ENCODE data around the gene COBL.

The COBL gene

DNA sequence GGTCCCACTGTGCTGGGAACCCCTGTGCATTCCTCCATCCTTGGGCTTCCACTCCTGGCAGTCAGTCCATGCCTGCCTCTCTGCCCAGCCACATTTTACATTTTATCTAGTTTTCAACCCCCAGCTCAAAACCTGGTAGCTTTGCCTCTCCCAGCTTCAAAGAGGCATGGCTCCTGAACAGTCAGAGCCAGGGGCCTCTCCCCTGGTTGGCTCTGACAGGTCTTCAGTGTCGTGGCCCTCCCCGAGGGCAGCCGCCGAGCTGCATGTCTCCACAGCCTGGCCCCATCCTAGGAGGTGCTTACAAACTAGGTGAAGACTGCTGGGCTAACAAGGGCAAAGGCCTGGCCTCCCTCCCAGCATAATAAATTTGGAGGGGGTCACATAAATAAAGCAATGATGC is 14.8 kb downstream of the COBL start:
- DNase-seq: no peak

DNA sequence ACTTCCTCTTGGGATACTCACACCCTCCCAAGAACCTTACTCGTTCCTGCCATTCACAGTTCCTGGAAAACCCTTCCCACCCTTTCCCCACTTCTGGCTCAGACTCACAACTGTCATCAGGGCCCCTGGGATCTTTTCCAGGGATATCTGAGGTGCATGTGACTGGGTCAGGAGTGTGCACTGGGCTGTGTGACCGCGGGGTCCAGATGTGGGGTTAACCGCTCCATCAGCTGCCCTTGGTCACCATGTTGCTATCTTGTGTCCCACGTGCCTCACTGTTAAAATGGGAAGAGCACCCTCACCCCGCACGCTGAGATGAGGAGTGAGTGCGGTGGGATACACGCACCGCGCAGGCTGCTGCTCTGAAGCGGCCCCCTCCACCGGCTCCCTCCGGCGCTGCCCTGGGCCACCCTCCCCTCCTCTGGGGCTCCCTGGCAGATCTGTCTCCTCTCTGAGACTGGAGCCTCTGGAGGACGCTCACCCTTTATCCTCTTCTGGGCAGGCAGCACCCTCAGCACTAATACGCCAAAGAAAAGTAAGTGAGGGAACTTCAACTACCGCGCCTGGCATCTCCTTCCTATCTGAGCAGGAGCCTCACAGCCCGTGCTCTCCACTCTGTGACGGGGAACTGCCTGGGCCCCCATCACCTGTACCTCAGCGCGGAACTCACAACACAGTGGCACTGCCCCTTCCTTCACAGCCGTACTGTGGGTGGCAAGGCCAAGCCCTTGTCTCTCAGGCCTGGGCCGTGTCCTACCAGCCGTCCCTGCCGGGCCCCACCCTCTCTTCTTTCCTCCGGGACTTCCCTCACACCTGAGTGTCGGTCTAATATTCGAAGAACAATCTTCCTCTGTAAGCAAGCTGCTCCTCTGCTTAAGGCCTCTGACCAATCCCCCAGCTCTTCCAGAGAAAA is 15.6 kb downstream of the COBL start:
- no peak for DNase-seq

DNA sequence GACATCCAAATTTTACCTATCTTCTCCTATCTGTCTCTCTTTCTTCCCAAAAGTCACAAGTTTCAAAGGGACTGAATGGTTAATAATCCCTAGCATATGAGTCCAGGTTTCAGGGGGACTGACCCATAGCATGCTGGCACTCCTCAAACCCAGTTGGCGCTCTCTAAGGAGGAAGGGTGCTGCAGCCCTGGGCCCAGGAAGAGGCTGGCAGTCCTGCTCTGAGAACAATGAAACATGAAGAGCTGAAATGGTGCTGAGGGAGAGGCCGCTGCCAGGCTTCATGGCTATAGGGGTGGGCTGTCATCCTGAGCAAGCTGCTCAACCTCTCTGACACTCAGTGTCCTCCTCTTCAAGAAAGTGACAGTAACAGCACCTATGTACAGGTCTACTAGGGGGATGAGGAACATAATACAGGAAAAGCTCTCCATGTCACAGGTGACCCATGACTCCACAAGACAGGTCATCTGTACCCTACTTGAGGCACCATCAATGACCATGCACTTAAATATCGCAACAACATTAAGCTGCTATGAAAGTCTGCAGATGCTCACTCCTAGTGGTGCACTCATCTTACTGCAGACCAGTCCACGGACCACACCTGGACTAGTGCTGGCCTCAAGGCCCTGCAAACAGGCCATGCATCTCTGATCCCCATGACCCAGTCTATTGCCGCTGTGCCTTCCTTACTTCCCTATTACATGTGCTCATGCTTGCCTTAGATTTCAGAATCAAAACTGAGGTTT is 17.0 kb downstream of the COBL start:
- DNase-seq: no peak

DNA sequence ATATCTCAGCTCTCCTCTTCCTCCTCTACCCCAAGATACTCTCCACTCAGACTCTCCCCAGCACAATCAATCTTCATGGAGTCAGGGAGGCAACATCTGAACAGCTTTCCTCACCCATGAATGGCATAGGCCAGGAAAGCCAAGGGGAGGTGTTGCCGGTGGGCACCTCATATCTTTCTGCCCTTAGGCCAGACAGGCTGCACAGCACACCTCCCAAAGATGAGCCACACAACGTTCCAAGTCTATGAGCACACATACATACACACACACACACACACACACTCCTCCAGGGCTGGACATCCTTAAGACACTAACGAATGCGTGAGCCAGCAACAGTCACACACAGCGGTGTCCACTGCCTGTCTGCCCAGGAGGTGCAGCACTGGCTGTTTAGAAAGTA is 17.7 kb downstream of the COBL start:
- DNase-seq: no peak

DNA sequence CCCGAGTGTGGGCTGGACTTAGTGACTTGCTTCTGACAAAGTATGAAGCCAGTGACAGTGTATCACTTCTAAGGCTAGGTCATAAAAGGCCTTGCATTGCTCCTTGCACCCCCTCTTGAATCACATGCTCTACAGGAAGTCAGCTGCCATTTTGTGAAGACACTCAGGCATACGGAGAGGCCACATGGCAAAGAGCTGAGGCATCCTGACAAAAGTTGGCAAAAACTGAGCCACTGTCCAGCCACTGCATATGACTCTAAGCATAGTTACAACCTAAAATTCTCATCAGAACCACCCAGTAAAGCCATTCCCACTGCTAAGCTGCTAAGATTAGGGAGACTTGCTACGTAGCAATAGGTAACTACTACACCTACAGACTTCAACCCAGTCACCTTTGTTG is 18.6 kb downstream of the COBL start:
- no peak for DNase-seq

DNA sequence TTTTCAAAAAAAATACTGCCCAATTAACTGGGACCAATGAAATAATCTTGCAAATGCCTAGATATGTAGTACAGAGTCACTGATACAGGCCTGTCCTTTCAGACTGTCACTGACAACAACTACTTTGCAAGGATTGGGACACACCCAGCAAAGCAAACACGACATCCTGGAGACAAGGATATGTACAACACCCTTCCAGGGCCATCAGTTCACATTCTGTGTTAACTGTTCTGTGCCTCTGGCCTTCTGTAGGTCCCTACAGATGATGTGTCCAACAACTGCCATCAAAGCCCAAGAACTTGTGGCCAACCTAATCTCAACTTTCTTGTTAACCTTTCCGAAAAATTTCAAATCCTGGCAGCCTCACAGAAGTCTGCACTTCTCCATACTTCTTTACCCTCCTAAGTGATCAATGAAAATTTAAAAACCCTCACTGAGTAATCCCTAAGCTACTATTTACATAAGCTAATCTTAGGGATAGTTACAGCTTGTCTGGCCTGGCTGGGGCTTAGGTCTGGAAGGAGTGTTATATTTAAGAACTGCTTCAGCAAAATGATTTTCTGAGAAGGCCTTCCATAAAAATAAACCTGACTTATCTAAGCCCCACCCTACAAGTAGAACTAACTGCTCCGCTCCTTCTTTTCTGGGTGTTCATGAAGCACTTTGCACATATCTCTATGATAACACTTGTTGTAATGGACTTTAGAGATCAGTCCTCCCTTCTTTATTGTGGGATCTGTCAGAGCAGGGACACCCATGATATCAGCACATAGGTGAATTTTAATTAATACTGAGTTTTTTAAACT is 21.0 kb downstream of the COBL start:
- DNase-seq: no peak

DNA sequence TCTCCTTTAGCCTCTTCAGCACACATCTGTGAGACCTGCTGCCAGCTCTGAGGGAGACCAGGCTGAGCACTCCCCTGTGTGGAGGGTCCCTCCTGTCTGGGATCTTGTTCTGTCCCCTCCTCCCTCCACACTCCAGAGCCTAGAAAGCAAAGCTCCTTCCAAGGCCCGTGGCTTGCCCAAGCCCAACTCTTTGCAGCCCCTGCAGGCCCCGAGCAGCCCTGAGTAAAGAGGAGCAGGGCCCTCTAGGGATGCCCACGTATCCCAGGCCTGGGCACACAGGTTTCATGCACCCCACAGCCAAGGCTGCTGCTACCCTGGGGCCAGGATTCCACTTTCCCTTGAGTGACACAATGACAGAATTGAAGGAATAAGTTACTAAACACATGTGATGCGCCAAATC is 24.0 kb downstream of the COBL start:
- DNase-seq: no peak

DNA sequence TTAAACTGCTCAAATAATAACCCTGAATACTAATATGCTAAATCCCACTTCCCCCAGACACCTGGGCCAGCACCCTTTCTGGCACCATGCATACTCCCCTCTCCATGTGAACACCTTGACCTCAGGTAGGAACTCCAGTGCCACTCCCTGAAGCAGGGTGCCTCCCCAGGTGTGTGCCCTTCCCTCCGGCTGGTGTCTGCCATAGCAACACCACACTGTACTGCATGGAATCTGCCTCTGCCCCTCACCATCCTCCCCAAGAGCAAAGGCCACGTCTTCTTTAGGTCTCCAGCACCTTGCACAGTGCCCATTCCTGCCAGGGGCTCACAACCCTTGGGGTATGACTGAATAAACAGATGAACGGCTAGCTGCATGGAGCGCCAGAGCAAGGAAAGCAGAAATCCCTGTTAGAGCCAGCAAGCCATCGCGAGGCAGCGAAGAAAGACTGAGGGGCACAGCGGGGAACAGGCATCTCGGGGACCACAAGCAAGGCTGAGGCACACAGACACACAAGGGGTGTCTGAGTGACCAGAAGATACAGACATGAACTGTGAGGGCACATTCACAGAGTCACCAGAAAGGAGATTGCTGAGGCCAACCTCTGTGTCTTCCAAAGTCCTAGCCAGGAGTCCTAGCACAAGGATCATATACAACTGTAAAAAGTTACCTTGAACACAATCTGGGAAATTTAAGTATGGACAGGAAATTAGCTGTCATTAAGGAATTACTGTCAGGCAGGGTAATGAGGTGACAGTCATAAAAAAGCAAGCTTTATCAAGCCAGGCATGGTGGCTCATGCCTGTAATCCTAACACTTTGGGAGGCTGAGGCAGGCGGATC is 25.7 kb downstream of the COBL start:
- no peak for DNase-seq

DNA sequence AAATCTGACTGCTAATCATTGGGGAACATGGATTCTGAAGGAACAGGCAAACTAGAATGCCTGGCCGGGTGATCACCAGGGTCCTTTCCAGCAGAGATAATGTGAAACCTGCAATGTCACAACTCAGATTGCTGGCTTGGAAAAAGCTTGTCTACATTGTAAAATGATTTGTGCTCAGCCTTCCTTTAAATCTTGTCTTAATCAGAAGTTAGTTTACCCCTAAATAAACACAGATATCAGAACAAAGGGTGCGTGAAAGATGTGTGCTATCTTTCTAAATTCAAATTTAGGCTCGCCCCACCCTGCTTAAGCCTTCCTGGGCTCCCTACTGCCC is 26.3 kb downstream of the COBL start:
- DNase-seq: no peak

DNA sequence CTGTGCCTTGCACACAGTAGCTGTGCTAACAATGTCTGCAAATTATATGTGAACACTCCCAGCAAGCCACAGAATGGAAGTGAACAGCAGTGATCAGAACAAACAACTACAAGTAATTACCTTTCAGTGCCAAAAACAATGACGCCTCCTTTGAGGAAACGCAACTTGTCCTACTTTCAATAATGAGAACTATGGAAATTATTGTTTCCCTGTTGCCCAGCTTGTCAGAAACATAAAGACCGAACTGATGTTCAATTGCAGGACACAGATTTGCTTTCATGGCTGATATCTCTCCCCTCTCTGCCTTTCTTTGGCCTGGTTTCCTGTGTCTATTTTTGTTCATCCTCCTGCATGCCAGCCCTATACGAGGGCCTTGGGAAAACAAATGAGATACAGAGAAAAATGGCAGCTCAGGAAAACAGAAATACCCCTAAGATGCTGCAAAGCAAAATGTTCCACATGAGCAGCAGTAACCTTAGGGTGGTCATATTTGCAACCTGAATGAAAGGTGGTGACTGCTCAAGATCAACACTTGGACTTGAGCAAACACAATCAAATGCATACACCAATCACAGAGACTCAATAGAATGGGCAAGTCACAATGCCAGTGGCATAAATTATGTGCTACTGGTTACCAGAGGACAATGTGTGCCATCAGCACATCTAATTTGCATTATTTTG is 26.8 kb downstream of the COBL start:
- DNase-seq: no peak

DNA sequence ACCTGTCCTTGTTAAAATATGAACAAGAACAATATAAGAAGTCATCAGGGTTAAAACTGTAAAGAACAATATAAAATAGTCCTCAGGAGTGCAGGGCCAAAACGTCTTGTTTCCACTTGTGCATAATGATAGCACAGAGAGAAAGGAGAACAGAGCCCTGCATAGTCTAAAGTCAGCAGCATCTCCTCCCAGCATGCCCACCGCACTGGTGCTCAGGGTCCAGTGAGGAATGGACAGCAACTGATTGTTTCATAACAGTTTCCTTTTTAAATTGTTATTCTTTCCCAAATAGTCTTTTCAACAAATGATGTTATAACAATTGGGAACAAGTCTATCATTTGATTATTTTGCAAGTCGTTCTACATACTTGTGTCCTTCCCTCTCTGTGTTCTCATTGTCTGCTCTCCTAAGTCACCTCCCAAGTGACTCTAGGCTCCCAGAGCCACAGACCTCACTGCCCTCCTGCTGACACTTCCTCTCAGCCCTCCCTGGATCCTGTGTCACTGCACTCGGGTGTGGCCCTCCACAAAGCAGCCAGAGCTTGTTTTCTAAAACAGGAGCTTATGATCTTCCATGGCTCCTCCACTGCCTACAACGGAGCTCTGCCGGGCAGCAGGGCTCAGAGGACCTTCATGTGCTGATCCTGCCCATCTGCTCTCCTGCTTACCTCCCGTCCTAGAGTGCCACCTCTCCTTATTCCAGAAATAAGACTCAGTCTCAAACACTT is 27.6 kb downstream of the COBL start:
- no peak for DNase-seq

DNA sequence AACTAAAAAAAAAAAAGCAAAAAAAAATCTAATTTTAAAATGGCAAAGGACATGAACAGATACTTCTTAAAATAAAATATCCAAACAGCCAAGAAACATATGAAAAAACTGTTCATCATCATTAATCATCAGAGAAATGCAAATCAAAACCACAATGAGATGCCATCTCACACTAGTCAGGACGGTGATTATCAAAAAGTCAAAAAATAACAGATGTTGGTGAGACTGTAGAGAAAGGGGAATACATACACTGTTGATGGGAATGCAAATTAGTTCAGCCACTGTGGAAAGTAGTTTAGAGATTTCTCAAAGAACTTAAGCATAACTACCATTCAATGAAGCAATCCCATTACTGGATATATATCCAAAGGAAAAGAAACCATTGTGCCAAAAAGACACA is 30.2 kb downstream of the COBL start:
- no peak for DNase-seq

DNA sequence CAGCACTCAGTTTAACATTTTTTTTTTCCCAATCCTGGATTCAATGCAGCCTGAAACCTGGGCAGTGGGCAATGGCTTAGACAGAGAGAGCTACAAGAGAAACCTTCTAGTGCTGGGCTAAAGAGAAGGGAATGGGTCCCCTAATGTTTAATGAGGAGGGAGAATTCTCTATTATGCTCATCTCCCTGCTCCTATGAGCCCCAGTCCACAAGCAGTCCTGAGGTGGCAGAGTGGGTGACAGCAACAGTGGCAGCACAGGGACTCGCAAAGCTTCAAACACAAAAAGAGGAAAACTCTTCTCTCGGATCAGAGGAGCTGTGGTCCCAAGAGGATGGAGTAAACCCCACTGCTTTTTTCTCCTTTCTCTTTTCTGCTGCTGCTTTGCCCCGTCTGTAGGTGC is 36.5 kb downstream of the COBL start:
- no peak for DNase-seq

DNA sequence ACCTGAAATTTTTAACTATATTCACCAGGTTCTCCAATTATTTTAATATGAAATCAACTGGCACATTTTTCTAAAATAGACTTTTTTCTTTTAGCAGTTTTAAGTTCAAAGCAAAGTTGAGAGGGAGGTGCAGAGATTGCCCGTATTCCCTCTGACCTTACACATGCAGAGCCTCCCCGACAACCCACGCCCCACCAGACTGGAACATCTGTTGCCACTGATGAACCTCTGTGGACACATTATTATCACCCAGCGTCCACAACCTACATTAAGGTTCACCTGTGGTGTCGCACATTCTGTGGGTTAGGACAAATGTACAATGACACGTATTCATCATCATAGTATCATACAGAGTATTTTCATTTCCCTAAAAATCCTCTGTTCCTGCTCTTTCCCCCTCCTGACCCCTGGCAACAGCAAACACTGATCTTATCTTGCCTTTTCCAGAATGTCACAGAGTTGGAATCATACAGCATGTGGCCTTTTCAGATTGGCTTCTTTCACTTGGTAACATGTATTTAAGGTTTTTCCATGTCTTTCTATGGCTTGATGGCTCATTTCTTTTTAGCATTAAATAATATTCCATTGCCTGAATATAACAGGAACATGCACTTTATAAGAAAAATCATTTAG is 37.1 kb downstream of the COBL start:
- no peak for DNase-seq

DNA sequence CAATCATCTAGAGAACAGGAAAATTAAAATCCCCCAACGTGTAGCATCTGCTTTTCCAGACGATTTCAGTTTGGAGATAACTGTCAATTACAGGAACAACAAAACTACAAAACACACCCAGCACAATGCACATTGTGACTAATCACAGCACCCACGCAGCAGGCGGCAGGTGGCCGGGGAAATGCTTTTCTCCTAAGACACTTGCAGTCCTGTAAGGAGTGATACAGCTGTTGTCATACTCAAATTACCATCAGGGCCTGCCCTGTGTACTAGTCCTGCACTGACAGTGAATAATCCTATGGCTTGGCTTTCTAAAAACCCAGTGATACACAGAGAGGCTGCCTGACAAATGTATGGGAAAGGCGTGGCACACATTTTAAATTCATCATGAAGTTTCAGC is 37.8 kb downstream of the COBL start:
- no peak for DNase-seq

DNA sequence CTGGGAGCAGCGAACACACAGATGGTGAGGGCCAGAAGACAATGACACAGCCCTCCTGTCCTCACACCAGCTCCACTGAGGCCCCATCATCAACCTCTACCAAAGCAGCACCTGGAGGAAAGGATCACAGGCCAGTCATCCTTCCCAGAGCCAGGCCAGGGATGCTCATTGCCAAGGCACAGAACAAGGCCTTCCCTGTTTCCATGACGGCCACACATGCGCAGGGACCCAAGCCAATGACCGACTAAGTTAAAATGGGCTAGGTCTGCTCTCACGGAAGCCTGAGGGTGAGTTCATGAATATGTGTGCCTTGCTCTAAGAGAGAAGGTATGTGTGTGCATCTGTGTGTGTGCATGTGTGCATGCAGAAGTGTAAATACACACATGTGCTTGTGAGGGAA is 39.6 kb downstream of the COBL start:
- DNase-seq: no peak

DNA sequence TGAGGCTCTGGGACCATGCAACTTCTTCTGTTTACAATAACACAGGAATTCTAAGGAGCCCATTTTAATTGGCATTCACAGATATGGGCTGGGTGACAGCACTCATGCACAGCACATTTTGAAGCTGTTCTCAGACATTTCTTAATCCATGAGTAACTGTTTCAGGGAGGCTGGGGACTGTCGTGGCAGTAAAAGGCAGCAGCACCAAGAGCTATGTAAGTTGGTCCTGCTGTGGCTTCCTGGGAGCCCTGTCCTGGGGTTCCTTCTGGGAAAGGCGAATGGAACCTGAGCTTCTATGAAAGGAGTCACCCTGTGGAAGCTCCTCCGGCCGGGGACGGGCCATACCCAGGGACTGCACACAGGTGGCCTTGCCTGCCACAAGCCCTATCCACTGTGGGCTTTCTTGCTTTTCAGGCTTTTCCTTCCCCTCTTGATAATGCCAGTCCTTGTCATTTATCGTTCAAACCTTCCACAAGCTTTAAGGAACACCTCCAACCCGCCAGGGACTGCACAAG is 40.5 kb downstream of the COBL start:
- no peak for DNase-seq

DNA sequence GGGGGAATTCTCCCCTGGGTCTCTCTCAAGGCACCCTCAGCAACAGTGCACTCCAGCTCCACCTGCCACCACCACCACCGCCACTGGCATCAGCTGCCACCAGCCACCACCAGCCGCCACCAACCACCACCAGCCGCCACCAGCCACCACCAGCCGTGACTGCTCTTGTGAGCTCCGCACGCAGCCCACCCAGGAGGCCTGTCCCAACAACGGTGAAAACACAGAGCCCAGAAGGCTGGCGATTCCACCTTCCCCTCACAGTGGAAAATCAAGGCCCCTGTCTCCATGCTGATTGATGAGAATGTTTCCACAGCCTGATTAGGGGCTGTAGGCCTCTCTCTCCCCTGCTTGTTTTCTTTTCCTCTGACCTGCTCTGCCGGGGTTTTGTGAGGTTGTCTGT is 41.1 kb downstream of the COBL start:
- DNase-seq: no peak

DNA sequence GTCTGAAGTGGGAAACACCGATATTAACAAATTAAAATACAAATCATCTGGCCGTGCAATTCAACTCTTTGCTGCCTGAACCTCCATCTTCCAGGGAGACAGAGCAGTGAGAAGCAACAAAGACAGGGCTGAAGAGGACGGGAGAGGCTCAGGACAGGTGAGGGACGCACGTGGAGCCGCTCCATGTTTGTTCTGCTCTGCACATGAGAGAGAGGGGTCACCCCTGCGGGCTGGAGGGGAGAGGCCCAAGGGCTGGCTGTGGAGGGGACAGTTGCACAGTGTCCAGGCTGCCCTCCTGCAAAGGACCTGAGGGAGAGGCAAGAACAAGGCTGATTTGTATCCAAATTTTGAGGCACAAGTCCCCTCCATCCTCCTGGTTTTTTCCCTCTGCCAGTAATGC is 41.7 kb downstream of the COBL start:
- no peak for DNase-seq

DNA sequence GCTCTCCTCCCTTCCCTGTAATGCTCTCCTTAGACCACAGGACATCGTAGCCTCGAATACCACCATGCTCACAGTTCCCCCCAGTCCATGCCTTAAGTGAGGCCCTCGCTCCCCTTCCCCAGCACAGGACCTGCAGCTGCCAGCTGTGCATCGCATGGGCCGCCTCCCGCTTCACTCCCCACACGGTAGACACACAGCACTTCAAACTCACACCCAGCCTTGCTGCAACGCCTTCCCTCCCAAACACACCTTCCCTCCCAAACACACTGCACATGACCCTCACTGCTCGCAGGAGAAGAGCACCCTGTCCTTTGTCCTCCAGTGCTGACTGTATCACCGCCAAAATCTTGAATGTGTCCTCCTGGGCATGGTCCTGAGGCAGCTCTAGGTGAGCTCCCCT is 42.6 kb downstream of the COBL start:
- DNase-seq: no peak

DNA sequence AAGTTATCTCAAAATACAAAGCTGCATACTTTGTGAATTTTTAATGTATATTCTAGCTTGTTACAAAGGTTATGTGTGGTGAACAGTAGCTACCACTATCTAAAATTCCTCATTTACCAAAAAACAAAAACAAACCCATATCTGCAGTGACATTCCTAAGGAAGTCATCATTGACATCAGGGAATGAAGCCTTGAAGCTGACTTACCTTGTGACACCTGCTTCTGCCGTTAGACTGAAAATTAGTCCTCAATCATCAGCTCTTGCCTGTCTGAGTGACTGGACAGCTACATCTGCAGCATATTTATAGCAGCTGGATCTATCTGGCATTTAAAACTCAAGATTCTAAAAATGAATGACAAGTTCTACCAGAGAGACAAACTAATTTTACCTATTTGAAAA is 43.2 kb downstream of the COBL start:
- DNase-seq: no peak
